Neural cell (in vitro differentiated cells): ENCODE results near the gene PRM1. TPM values are rescaled to one million over a fixed set of nuclear protein-coding genes. Genes with fewer than 3 reads are reported as not detected.

ENCODE experiments used
- H2AFZ ChIP-seq: fragments of 200-600, 300-800 bp; sonication (generic), shearing (Covaris generic); 2 replicates; pipeline ENCODE4 v1.6.0; 2014; ENCODE audit warnings: low read depth, mild to moderate bottlenecking, antibody characterized with exemption, low read length, moderate library complexity
- H3F3A ChIP-seq: fragments of 200-600 bp; shearing (Covaris generic); 2 replicates; pipeline ENCODE4 v1.6.1; 2016; ENCODE audit warnings: mild to moderate bottlenecking, moderate library complexity, mixed read lengths, antibody characterized with exemption, low read length; ENCODE audit not compliant: insufficient read depth, poor library complexity, severe bottlenecking
- H3K27ac ChIP-seq: fragments of 200-600, 300-800 bp; sonication (generic), shearing (Covaris generic); 2 replicates; pipeline ENCODE4 v1.5.1; 2014; ENCODE audit warnings: mild to moderate bottlenecking, low read length, moderate library complexity
- H3K27me3 ChIP-seq: fragments of 300-800, 200-600 bp; sonication (generic), shearing (Covaris generic); 2 replicates; pipeline ENCODE4 v1.6.0; 2014; ENCODE audit warnings: mild to moderate bottlenecking, low read depth, low read length, moderate library complexity; ENCODE audit not compliant: insufficient read depth
- H3K36me3 ChIP-seq: fragments of 300-800, 200-600 bp; sonication (generic), shearing (Covaris generic); 2 replicates; pipeline ENCODE4 v1.5.1; 2014; ENCODE audit warnings: mild to moderate bottlenecking, antibody characterized with exemption, low read length, moderate library complexity; ENCODE audit not compliant: insufficient read depth
- H3K4me2 ChIP-seq: fragments of 300-800, 200-600 bp; sonication (generic), shearing (Covaris generic); 2 replicates; pipeline ENCODE4 v1.6.0; 2014; ENCODE audit warnings: mild to moderate bottlenecking, low read length
- H3K4me3 ChIP-seq: fragments of 300-800, 200-600 bp; sonication (generic), shearing (Covaris generic); 2 replicates; pipeline ENCODE4 v1.5.1; 2014; ENCODE audit warnings: mild to moderate bottlenecking, low read length, moderate library complexity
- H3K79me2 ChIP-seq: fragments of 200-600 bp; shearing (Covaris generic); replicated peaks from 2 replicates; pipeline ENCODE4 v1.6.0; 2014; ENCODE audit warnings: mild to moderate bottlenecking, low read length, moderate library complexity; ENCODE audit not compliant: insufficient read depth
- H3K9ac ChIP-seq: fragments of 300-800, 200-600 bp; sonication (generic), shearing (Covaris generic); 2 replicates; pipeline ENCODE4 v1.6.1; 2016; ENCODE audit warnings: mild to moderate bottlenecking, low read length, mixed read lengths
- H3K9me2 ChIP-seq: fragments of 200-600 bp; shearing (Covaris generic); 2 replicates; pipeline ENCODE4 v1.6.1; 2016; ENCODE audit warnings: mild to moderate bottlenecking, low read length, mixed read lengths; ENCODE audit not compliant: insufficient read depth
- H3K9me3 ChIP-seq: fragments of 200-600, 300-800 bp; sonication (generic), shearing (Covaris generic); 2 replicates; pipeline ENCODE4 v1.6.1; 2016; ENCODE audit warnings: mild to moderate bottlenecking, mixed run types, low read length, moderate library complexity, mixed read lengths
- H4K20me1 ChIP-seq: fragments of 200-600 bp; shearing (Covaris generic); 2 replicates; pipeline ENCODE4 v1.6.1; 2016; ENCODE audit warnings: mild to moderate bottlenecking, mixed run types; ENCODE audit not compliant: insufficient read depth
- EP300 ChIP-seq: fragments of 450-650 bp; conservative IDR thresholded peaks from 2 replicates; pipeline ENCODE4 v1.6.1; 2014; ENCODE audit warnings: antibody characterized with exemption, mild to moderate bottlenecking, moderate library complexity; ENCODE audit not compliant: poor library complexity, severe bottlenecking
- EZH2 ChIP-seq: fragments of 200-600, 300-800 bp; shearing (Covaris generic), sonication (generic); IDR thresholded peaks from 2 replicates; pipeline ENCODE4 v1.6.1; 2014; ENCODE audit warnings: antibody characterized with exemption, low read length, borderline replicate concordance, mild to moderate bottlenecking; ENCODE audit not compliant: insufficient read depth, poor library complexity, severe bottlenecking
- MXI1 ChIP-seq: fragments of 450-650 bp; conservative IDR thresholded peaks from 2 replicates; pipeline ENCODE4 v1.6.1; 2014; ENCODE audit warnings: antibody characterized with exemption, mild to moderate bottlenecking; ENCODE audit not compliant: poor library complexity, severe bottlenecking
- POLR2AphosphoS5 ChIP-seq: IDR thresholded peaks from 2 replicates; pipeline ENCODE4 v1.6.1; 2012
- RAD21 ChIP-seq: fragments of 450-650 bp; conservative IDR thresholded peaks from 2 replicates; pipeline ENCODE4 v1.6.1; 2014; ENCODE audit warnings: antibody characterized with exemption, mild to moderate bottlenecking, moderate library complexity
- SMC3 ChIP-seq: fragments of 450-650 bp; conservative IDR thresholded peaks from 2 replicates; pipeline ENCODE4 v1.6.1; 2014; ENCODE audit warnings: antibody characterized with exemption, mild to moderate bottlenecking, moderate library complexity; ENCODE audit not compliant: poor library complexity
- TAF1 ChIP-seq: IDR thresholded peaks from 2 replicates; pipeline ENCODE4 v1.6.1; 2012; ENCODE audit warnings: low read depth
- polyA plus RNA-seq: library from polyadenylated mRNA; depleted of rRNA; stranded (reverse); fragments of >200 nt; gene quantifications from 2 replicates; pipeline ENCODE4 v1.2.3, GENCODE V29; 2014
- TF ChIP-seq, protein P1 (sequence below): IDR thresholded peaks from 2 replicates; pipeline ENCODE4 v1.6.1; 2012; ENCODE audit warnings: borderline replicate concordance
- TF ChIP-seq, protein P2 (sequence below): fragments of 450-650 bp; IDR thresholded peaks from 2 replicates; pipeline ENCODE4 v1.5.1; 2014; ENCODE audit warnings: antibody characterized with exemption, mild to moderate bottlenecking, moderate library complexity; ENCODE audit not compliant: poor library complexity, severe bottlenecking

The PRM1 gene
- polyA plus RNA-seq, 1 donor from 2014 or later = not detected

DNA sequence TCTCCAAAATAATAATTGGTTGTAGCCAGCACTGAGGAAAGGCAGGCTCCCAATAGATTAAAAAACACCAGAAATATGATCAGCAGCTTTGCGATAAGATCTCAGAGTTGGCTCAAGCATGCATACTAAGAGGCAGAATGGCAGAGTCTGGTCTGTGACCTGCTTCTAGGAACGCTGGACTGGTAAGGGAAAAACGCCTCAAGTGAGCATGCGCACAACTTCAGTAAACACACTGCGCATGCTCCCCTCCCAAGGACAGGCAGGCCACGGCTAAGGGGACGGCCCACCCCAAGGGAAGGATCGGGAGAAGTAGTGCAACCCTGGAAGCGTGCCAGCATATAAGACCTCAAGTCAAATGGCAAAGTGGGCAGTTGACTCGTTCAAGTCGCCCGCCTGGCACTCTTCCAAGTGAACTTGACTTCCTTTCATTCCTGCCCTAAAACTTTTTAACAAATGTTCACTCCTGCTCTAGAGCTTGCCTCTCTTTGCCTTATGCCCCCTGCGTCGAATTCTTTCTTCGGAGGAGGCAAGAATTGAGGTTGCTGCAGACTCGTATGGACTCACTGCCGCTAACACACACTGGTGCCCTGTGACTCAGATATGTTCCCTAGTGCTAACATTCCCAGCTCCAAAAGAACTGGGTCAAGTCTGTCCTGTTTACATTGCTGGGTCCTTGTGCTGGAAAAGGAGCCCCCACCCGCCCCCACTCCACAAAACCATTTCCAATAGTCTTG is 22.4 kb upstream of the PRM1 start:
- Histone ChIP-seq H3K4me2 (no peak overlapping the region), H3K79me2 (no peaks in the 10 kb centered on the region), H3K27me3 (no peaks in the 10 kb centered on the region), H3F3A (no peaks in the 10 kb centered on the region), H3K27ac (no peak overlapping the region), H3K36me3 (no peaks in the 10 kb centered on the region), H3K9ac (no peak overlapping the region), H2AFZ (no peak overlapping the region), H3K9me2 (no peaks in the 10 kb centered on the region), H3K9me3 (no peaks in the 10 kb centered on the region), H4K20me1 (no peaks in the 10 kb centered on the region), H3K4me3 (no peak overlapping the region)
- no peak for TF ChIP-seq EP300
- no peak for TF ChIP-seq RAD21
- no peak for TF ChIP-seq SMC3
- TF ChIP-seq POLR2AphosphoS5 = no peak
- no peak for TF ChIP-seq TAF1
- TF ChIP-seq MXI1 = no peak
- TF ChIP-seq, protein P1, sequence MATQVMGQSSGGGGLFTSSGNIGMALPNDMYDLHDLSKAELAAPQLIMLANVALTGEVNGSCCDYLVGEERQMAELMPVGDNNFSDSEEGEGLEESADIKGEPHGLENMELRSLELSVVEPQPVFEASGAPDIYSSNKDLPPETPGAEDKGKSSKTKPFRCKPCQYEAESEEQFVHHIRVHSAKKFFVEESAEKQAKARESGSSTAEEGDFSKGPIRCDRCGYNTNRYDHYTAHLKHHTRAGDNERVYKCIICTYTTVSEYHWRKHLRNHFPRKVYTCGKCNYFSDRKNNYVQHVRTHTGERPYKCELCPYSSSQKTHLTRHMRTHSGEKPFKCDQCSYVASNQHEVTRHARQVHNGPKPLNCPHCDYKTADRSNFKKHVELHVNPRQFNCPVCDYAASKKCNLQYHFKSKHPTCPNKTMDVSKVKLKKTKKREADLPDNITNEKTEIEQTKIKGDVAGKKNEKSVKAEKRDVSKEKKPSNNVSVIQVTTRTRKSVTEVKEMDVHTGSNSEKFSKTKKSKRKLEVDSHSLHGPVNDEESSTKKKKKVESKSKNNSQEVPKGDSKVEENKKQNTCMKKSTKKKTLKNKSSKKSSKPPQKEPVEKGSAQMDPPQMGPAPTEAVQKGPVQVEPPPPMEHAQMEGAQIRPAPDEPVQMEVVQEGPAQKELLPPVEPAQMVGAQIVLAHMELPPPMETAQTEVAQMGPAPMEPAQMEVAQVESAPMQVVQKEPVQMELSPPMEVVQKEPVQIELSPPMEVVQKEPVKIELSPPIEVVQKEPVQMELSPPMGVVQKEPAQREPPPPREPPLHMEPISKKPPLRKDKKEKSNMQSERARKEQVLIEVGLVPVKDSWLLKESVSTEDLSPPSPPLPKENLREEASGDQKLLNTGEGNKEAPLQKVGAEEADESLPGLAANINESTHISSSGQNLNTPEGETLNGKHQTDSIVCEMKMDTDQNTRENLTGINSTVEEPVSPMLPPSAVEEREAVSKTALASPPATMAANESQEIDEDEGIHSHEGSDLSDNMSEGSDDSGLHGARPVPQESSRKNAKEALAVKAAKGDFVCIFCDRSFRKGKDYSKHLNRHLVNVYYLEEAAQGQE = no peak
- TF ChIP-seq, protein P2, sequence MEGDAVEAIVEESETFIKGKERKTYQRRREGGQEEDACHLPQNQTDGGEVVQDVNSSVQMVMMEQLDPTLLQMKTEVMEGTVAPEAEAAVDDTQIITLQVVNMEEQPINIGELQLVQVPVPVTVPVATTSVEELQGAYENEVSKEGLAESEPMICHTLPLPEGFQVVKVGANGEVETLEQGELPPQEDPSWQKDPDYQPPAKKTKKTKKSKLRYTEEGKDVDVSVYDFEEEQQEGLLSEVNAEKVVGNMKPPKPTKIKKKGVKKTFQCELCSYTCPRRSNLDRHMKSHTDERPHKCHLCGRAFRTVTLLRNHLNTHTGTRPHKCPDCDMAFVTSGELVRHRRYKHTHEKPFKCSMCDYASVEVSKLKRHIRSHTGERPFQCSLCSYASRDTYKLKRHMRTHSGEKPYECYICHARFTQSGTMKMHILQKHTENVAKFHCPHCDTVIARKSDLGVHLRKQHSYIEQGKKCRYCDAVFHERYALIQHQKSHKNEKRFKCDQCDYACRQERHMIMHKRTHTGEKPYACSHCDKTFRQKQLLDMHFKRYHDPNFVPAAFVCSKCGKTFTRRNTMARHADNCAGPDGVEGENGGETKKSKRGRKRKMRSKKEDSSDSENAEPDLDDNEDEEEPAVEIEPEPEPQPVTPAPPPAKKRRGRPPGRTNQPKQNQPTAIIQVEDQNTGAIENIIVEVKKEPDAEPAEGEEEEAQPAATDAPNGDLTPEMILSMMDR = no peak
- no peak for TF ChIP-seq EZH2

DNA sequence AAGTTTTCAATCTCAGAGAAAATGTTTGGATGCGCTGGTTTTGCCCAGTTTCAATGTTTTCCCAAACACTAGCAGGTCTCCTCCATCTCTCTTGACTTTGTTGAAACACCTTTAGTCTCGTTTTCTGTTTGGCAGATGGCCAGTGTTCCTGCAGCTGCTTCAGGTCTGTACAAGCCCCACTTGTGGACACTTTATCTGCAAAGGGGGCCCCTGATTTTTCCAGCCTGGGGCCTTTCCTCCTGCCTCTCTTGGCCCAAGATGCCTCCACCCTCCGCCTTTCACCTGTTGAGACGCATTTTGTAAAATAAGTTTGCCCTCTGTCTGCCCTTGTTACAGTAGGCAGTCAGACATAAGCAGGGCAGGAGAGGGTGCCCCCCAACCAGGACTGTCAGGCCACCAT is 21.8 kb upstream of the PRM1 start:
- H2AFZ ChIP-seq = no peak overlapping the region
- no peaks in the 10 kb centered on the region for H3K9me2 ChIP-seq
- no peaks in the 10 kb centered on the region for H3F3A ChIP-seq
- no peaks in the 10 kb centered on the region for H3K79me2 ChIP-seq
- no peak overlapping the region for H3K9ac ChIP-seq
- H3K4me3 ChIP-seq = no peak overlapping the region
- H3K9me3 ChIP-seq = no peaks in the 10 kb centered on the region
- H3K27me3 ChIP-seq = no peaks in the 10 kb centered on the region
- H3K4me2 ChIP-seq = no peak overlapping the region
- no peaks in the 10 kb centered on the region for H4K20me1 ChIP-seq
- H3K36me3 ChIP-seq = no peaks in the 10 kb centered on the region
- TF ChIP-seq POLR2AphosphoS5 = no peak
- TF ChIP-seq MXI1 = no peak
- TF ChIP-seq TAF1 = no peak
- no peak for TF ChIP-seq SMC3
- TF ChIP-seq EZH2 = no peak
- TF ChIP-seq RAD21 = no peak
- TF ChIP-seq, protein P2 = no peak
- TF ChIP-seq, protein P1 = no peak
- TF ChIP-seq EP300 = no peak
- H3K27ac ChIP-seq = no peak overlapping the region
